GM19455 (cell line): ENCODE data around the gene CELF4.

Experiments used
- ATAC-seq: cut with Tn5 transposase; IDR thresholded peaks from one replicate; pipeline ENCODE4 v1.9.1; 2021; ENCODE audit not compliant: unreplicated experiment

The CELF4 gene

DNA sequence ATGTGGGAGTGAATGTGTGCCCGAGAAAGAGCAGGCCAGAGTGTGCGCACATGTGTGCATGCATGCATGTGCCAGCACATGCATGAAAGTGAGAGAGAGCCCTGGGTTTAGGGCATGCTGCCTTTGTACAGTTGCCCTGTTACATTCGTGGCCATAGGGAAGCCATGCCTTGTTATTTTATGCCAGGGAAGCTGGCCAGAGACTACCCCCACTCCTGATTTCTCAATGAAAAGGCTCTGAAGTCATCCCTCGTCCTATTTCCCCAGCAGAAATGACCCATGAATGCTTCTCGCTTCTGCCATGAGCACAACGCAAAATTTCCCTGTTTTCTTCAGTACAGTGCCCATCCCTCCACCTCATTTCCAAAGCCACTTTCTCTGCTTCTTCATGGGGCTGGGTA is 143.0 kb downstream of the CELF4 start:
- no peak for ATAC-seq

GRCh38 chr18:37422116-37422515 is 143.5 kb downstream of the CELF4 start:
- ATAC-seq, result no peak

DNA sequence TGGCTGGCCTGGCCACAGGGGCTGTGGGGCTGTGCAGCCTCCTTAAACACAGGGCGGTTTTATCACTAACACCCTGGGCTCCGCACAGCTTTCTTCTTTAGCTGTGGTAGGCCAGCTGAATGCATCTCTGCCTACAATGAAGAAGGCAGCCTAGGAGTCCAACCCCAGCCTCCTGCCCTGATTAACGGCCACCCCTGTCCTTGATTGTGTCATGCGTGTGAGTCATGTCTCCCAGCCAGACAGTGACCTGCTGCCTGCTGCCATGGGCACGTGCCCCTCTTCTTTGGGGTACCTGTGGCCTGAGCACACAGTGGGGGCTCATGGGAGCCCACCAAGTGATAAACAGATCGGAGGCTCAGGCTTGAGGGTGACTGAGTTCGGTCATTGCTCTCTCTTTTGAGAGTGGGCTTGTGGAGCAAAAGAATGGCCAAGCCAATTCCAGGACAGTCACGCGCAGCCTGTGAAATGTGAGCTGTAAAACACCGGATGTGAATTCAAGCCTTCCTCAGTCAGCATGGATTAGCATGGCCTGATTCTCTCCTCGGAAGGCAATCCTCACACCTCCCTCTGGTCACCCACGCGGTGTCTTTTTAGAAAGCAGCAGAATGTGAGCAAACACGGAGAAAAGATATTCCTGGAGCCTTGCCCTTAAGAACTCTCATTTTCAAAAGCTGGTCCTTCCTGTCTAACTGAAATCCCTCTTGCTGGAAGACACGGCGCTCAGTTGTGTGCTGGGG is 144.1 kb downstream of the CELF4 start:
- no peak for ATAC-seq

DNA sequence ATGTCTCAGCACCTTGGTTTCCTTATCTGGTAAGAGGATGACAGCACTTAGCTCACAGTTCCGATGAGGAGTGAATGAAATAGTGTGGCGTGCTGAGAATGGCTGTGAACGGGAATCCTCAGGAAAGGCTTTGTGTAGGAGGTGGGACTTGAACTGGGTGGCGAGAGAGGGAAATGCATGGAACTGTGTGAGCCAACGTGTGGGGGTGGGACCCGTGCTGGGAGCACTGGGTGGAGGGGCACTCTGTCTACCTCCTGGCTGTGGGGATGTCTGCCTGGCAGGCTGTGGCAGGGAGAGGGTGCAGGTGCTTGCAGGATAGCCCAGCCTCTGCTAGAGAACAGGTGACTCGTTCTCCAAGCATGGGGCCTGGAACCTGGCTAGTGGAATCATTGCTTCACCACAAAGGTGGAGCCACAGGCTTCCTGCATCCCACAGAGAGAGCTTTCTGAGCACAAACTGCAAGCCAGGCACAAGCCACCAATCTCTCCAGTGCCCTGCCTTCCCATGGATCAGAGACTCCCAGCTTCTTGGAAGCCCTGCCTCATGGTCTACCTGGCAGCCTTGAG is 145.2 kb downstream of the CELF4 start:
- no peak for ATAC-seq

- no peak for ATAC-seq
Observed at GRCh38 chr18:37419866-37420265, 145.7 kb downstream of the CELF4 start.

GRCh38 chr18:37419315-37419714 is 146.3 kb downstream of the CELF4 start:
- no peak for ATAC-seq

DNA sequence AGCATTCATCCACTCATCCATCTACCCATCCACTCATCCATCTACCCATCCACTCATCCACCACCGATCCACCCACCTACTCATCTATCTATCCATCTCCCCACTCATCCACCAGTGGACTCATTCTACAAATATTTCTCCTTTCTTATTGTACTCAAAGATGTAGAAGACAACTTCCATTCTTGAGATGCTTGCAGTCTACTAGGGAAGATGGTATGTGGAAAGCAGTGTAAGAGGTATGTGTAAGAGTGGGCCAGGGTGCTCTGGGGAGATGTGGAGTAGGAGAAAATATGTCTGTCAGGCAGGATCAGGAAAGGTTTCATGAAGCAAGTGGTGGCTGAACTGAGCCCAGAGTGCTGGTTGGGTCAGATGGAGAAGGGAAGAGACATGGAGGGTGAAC is 150.8 kb downstream of the CELF4 start:
- no peak for ATAC-seq

GRCh38 chr18:37412829-37413228 is 152.8 kb downstream of the CELF4 start:
- no peak for ATAC-seq

- no peak for ATAC-seq
Observed at GRCh38 chr18:37412333-37412732, 153.3 kb downstream of the CELF4 start.

DNA sequence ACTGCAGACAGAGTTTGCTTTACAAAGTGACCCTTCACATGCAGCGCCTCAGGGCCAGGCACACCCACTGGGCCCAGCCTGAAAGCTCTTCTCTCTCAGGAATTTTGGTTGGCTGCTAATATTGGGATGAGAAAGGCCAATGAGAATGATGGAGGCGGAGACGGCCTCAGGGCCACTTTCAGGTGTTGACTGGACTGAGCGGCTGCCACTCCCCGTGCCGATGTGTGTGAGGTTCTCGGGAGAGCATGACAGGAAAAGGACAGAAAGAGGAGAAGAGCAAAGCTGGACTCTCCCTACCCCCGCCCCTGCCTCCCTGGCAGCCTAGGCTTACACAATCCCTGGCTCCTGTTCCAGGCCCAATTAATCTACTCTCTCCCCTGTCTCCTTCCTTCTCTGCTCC is 155.7 kb downstream of the CELF4 start:
- ATAC-seq, result no peak

DNA sequence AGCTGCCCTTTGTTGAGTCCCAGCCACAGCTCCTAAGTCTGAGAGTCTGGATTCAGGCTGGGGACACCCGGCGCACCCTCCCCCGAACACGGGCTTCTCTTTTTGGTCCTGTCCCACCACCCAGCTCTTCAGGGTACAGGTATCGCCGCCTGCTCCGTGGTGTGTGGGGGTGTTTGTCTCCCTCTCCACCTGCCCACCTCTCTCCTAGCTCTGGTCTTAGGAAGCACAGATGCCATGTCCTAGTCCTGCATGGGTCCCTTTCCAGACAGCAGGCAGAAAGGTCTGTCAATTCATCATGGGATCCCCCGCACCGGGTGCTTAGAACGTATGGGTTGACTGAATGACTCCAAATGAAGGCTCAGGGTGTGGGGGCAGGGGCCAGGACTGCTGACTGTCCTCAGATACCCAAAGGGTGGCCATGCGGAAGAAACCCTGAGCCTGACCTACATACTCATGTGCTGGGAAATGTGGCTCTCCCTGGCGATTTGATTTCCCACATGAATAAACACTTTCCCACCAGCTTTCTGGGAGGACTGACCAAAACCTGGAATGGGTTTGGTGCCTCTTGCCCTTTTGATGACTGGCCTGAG is 156.8 kb downstream of the CELF4 start:
- ATAC-seq, result no peak

GRCh38 chr18:37407571-37407970 is 158.0 kb downstream of the CELF4 start:
- ATAC-seq, result no peak

DNA sequence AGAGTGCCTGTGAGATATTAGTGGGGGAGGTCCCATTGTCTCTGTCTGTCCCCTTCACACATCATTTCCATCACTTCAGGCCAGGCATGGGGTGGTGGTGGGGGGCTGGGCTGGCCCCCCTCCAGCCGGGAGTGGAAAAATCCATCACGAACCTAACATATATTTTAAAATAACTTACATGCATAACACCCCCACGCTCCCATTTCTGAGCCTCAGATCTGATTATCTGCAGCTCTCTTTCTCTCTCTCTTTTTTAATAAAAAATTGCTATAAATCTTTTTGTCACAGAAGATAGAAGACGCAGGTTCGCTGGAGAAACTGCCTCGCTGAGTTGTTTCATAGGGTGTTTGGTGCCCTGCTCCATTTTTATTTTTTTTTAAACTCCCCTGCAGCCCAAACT is 159.8 kb downstream of the CELF4 start:
- no peak for ATAC-seq

- ATAC-seq, result no peak
Observed at GRCh38 chr18:37405229-37405628, 160.4 kb downstream of the CELF4 start.

DNA sequence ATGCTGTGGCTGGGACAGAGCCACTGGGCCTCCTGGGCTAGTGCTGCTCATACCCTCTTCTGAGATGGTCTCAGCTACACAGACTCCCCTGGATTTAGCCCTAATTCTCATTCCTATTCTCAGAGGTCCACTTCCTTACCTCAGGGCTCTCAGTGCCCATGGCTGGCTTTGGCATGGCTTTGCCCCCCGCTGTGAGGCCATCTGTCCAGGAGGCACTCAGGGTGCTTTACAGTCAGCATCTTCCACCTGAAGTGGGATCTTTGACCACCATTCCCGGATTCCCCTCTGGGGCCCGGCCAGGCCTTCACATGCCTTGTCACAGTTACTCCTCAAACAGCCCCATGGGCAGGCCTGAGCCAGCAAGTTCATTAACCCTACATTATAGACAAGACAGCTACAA is 161.8 kb downstream of the CELF4 start:
- no peak for ATAC-seq

DNA sequence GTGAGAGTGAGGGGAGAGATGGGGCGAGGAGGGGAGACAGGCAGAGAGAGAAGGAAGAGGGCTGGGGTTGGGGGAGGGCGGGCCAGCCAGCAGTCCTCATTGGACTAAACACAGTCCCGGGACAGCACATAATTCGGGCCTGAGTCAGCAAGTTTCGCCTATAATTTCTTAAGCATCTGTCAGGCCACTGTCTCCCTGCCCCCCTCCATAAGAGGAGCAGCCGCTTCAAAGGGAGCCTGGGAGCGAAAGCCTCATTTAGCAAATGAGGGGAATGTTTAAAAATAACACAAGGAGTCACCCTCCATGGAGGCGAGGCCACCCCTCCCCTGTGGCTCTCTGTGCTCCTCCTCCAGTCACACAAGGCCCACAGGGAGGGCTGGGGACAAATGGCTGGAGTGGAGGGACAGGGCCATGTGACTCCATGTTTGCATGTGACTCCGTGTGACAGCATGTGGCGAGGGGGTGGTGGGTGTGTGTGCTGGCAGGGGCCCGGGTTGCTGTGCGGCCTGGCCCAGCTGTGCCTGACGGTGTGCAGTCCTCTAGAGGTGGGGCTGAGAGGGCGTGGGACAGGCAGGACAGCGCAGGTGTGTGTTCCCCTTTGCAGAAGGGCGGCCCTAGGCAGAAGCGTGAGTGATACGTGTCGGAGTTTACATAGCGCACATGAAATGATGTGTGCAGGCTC is 162.4 kb downstream of the CELF4 start:
- ATAC-seq, result no peak

DNA sequence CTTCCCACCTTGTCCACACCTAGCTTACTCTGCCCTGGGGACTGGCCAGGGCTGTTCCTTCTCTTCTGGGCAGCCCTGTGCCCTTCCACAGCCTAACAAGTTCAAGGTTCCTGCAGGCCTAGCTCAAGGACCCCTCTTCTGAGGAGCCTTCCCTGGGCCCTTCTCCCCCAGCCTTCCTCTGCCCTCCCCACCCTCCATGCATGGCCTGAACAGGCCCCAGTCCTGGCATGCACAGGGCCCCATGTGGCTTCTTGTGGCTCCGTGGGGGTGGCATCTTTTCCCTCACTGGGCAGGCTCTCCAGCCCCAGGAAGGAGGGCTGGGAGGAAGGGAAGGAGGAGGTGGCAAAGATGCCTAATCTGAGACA is 162.9 kb downstream of the CELF4 start:
- no peak for ATAC-seq

DNA sequence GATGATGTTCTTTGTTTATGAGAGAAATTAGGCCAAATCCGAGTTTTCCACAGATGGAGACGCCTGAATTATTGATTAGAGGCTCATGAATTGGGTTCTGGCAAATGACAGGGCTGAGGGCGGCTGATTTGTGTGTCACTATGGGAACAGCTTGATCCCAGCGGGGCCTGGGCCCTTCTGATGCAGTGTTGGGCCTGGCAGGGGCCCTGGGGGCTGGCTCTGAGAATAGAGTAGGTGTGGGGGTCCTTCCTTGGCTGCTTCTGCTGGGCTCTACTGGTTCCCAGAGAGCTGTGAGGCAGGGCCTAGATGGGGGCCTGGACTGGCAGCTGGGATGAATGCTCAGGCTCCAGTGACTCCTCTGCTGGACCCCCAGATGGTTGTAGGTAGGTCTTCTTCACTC is 164.8 kb downstream of the CELF4 start:
- no peak for ATAC-seq

GRCh38 chr18:37398248-37398920 is 167.2 kb downstream of the CELF4 start:
- no peak for ATAC-seq

DNA sequence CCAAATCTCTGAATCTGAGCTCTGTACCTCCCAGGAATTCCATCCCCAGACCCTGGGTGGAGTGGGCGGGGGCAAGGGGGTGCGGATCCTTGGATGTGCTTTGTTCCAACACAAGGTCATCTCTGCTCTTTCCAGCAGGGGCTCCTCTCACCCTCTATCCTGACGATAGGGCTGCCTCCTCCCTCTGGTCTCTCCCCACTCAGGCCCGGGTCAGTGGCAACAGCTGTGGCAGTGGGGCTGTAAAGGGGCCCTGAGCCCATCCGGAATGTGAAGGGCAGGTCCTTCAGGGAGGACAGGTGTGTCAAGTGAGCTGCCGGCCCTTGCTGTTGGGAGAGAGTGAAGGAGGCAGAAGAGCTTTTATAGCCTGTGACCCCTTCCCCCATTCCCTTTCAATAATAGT is 167.8 kb downstream of the CELF4 start:
- ATAC-seq, result no peak

DNA sequence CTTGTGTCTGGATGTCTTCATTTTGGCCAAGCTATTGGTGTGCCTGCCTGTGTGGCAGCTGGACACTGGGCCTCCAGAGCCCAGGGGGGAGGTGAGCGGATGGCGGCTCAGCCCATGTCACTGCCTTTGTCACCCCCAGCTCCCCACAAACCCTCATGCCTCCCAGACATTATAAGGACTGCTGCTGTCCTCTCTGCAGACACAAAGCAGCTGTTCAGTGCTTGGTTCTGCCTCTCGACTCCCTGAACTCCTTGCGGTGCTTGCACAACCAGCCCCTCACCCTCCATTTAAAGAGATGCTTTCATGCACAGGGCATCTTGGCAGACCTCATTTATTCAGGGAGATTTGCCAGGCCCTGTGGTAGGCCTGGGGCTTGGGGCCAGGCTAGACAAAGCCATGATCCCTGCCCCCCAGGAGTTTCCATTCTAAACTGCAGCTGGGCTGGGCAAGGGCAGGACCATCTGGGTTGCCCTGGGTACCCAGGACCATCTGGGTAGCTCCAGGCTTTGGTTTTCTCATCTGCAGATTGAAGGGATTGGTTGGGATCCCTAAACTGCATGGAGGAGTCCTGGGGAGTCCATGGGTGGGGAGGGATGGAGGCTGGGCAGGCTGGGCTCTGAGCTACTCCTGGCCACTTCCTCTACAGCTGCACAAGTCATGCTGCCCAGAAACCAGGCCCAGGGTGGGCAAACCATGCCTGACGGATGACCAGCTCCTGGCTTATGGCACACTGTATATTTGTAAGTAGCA is 168.5 kb downstream of the CELF4 start:
- ATAC-seq, result no peak
